ENCODE data around the gene KIF7.
"Not testable (repeated sequence)": the region's sequence is repeated elsewhere in the genome, so short reads cannot be mapped to it uniquely, and the experiment has no call there.

The KIF7 gene

GRCh38 chr15:89599021-89599420 is 56.2 kb downstream of the KIF7 start:
- Histone ChIP-seq H3K4me3 (ENCODE audit: low read depth in 1 of 2, low read length in 2 of 2) (no peak overlapping the region), H3K27ac (ENCODE audit: low read length) (no peak overlapping the region), H3K36me3 (ENCODE audit: control insufficient read depth in 1 of 2, insufficient read depth in 2 of 2, low read length in 2 of 2) (no peaks in the 10 kb centered on the region), H3K9me3 (ENCODE audit: control insufficient read depth in 1 of 2, low read length in 2 of 2) (no peaks in the 10 kb centered on the region), H3K27me3 (ENCODE audit: low read depth, low read length) (no peaks in the 10 kb centered on the region), H3K4me1 (ENCODE audit: control insufficient read depth in 1 of 2, insufficient read depth in 2 of 2, low read length in 2 of 2) (no peaks in the 10 kb centered on the region)

DNA sequence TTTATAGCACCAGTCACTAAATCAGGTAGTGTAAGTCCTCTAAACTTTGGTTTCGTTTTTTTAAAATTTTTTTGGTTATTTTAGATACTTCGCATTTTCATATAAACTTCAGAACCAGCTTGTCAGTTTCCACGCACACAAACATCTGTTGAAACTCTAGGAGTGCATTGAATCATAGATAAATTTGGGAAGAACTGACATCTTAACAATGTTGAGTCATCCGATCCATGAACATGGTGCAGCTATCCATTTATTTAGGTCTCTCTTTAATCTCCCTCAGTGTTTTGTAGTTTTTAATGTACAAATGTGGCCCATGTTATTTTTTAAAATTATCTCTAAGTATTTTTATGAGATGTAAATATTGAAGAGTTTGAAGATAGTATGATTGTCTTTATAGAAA is 62.2 kb downstream of the KIF7 start:
- H3K4me3 ChIP-seq (ENCODE audit: low read depth in 1 of 2, low read length in 2 of 2) = no peak overlapping the region
- no peaks in the 10 kb centered on the region for H3K27me3 ChIP-seq (ENCODE audit: low read depth, low read length)
- H3K36me3 ChIP-seq (ENCODE audit: control insufficient read depth in 1 of 2, insufficient read depth in 2 of 2, low read length in 2 of 2) = peaks cover 0 to 3% of the 10 kb centered on the region in 2 donors
- H3K4me1 ChIP-seq (ENCODE audit: control insufficient read depth in 1 of 2, insufficient read depth in 2 of 2, low read length in 2 of 2) = no peaks in the 10 kb centered on the region
- H3K9me3 ChIP-seq (ENCODE audit: control insufficient read depth in 1 of 2, low read length in 2 of 2) = no peaks in the 10 kb centered on the region
- no peak overlapping the region for H3K27ac ChIP-seq (ENCODE audit: low read length)

- Histone ChIP-seq H3K4me3 (ENCODE audit: low read depth in 1 of 2, low read length in 2 of 2) (no peak overlapping the region), H3K4me1 (ENCODE audit: control insufficient read depth in 1 of 2, insufficient read depth in 2 of 2, low read length in 2 of 2) (no peaks in the 10 kb centered on the region), H3K27ac (ENCODE audit: low read length) (no peak overlapping the region), H3K36me3 (ENCODE audit: control insufficient read depth in 1 of 2, insufficient read depth in 2 of 2, low read length in 2 of 2) (peaks cover 0 to 3% of the 10 kb centered on the region in 2 donors), H3K27me3 (ENCODE audit: low read depth, low read length) (no peaks in the 10 kb centered on the region), H3K9me3 (ENCODE audit: control insufficient read depth in 1 of 2, low read length in 2 of 2) (no peaks in the 10 kb centered on the region)
These were observed 63.4 kb downstream of the KIF7 start for GRCh38 chr15:89591834-89592233.

GRCh38 chr15:89587955-89588354 is 67.3 kb downstream of the KIF7 start:
- peaks cover 0 to 3% of the 10 kb centered on the region in 2 donors for H3K36me3 ChIP-seq (ENCODE audit: control insufficient read depth in 1 of 2, insufficient read depth in 2 of 2, low read length in 2 of 2)
- H3K27ac ChIP-seq (ENCODE audit: low read length) = no peak overlapping the region
- no peaks in the 10 kb centered on the region for H3K27me3 ChIP-seq (ENCODE audit: low read depth, low read length)
- no peak overlapping the region for H3K4me3 ChIP-seq (ENCODE audit: low read depth in 1 of 2, low read length in 2 of 2)
- H3K4me1 ChIP-seq (ENCODE audit: control insufficient read depth in 1 of 2, insufficient read depth in 2 of 2, low read length in 2 of 2) = no peaks in the 10 kb centered on the region
- no peaks in the 10 kb centered on the region for H3K9me3 ChIP-seq (ENCODE audit: control insufficient read depth in 1 of 2, low read length in 2 of 2)

- H3K36me3 ChIP-seq (ENCODE audit: control insufficient read depth in 1 of 2, insufficient read depth in 2 of 2, low read length in 2 of 2) = no peaks in the 10 kb centered on the region
- H3K4me3 ChIP-seq (ENCODE audit: low read depth in 1 of 2, low read length in 2 of 2) = no peak overlapping the region
- no peak overlapping the region for H3K27ac ChIP-seq (ENCODE audit: low read length)
- no peaks in the 10 kb centered on the region for H3K9me3 ChIP-seq (ENCODE audit: control insufficient read depth in 1 of 2, low read length in 2 of 2)
- H3K27me3 ChIP-seq (ENCODE audit: low read depth, low read length) = no peaks in the 10 kb centered on the region
- no peaks in the 10 kb centered on the region for H3K4me1 ChIP-seq (ENCODE audit: control insufficient read depth in 1 of 2, insufficient read depth in 2 of 2, low read length in 2 of 2)
These were observed 68.6 kb downstream of the KIF7 start for GRCh38 chr15:89586651-89587050.

DNA sequence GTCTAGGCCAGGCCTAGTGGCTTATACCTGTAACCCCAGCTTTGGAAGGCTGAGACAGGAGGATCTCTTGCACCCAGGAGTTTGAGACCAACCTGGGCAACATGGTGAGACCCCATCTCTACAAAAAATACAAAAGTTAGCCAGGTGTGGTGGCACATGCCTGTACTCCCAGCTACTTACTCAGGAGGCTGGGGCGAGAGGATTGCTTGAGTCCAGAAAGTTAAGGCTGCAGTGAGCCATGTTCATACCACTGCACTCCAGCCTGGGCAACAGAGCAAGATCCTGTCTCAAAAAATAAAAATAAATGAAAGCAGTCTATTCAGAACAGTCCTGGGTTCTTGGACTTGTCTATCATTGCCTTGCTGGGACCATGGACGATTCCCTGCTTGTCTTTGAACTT is 74.5 kb downstream of the KIF7 start:
- H3K27me3 ChIP-seq (ENCODE audit: low read depth, low read length); H3K4me3 ChIP-seq (ENCODE audit: low read depth in 1 of 2, low read length in 2 of 2); H3K9me3 ChIP-seq (ENCODE audit: control insufficient read depth in 1 of 2, low read length in 2 of 2); H3K4me1 ChIP-seq (ENCODE audit: control insufficient read depth in 1 of 2, insufficient read depth in 2 of 2, low read length in 2 of 2); H3K27ac ChIP-seq (ENCODE audit: low read length); H3K36me3 ChIP-seq (ENCODE audit: control insufficient read depth in 1 of 2, insufficient read depth in 2 of 2, low read length in 2 of 2): not testable (repeated sequence)

GRCh38 chr15:89578146-89578545 is 77.1 kb downstream of the KIF7 start:
- H3K4me1 ChIP-seq (ENCODE audit: control insufficient read depth in 1 of 2, insufficient read depth in 2 of 2, low read length in 2 of 2) = peaks cover 0 to 11% of the 10 kb centered on the region in 2 donors
- no peak overlapping the region for H3K27ac ChIP-seq (ENCODE audit: low read length)
- H3K9me3 ChIP-seq (ENCODE audit: control insufficient read depth in 1 of 2, low read length in 2 of 2) = no peaks in the 10 kb centered on the region
- no peaks in the 10 kb centered on the region for H3K36me3 ChIP-seq (ENCODE audit: control insufficient read depth in 1 of 2, insufficient read depth in 2 of 2, low read length in 2 of 2)
- H3K4me3 ChIP-seq (ENCODE audit: low read depth in 1 of 2, low read length in 2 of 2) = no peak overlapping the region
- H3K27me3 ChIP-seq (ENCODE audit: low read depth, low read length) = no peaks in the 10 kb centered on the region
